OCI-LY1 (cell line): ENCODE data around the gene COL4A4.
"Not testable (repeated sequence)": the region's sequence is repeated elsewhere in the genome, so short reads cannot be mapped to it uniquely, and the experiment has no call there.

ENCODE experiments used
- H2AFZ ChIP-seq: fragments of 200-600 bp; sonication (generic), shearing (Covaris generic); 2 replicates; pipeline ENCODE4 v1.6.0; 2014; ENCODE audit warnings: antibody characterized with exemption, mild to moderate bottlenecking, low read length
- H3F3A ChIP-seq: fragments of 200-600 bp; sonication (generic), shearing (Covaris generic); 2 replicates; pipeline ENCODE4 v1.6.0; 2014; ENCODE audit warnings: mild to moderate bottlenecking, antibody characterized with exemption, low read length, moderate library complexity; ENCODE audit not compliant: insufficient read depth
- H3K27ac ChIP-seq: fragments of 200-600 bp; sonication (generic); 2 replicates; pipeline ENCODE4 v1.5.1; 2014; ENCODE audit warnings: low read length, mixed run types, mild to moderate bottlenecking, low read depth; ENCODE audit not compliant: poor library complexity, severe bottlenecking
- H3K27me3 ChIP-seq: fragments of 200-600 bp; sonication (generic); 2 replicates; pipeline ENCODE4 v1.6.0; 2014; ENCODE audit warnings: antibody characterized with exemption, mild to moderate bottlenecking, low read length, moderate library complexity; ENCODE audit not compliant: insufficient read depth
- H3K36me3 ChIP-seq: fragments of 200-600 bp; sonication (generic); 2 replicates; pipeline ENCODE4 v1.6.1; 2014; ENCODE audit warnings: mild to moderate bottlenecking, antibody characterized with exemption, low read length, moderate library complexity, mixed read lengths; ENCODE audit not compliant: insufficient read depth
- H3K4me1 ChIP-seq: fragments of 200-600 bp; sonication (generic); 2 replicates; pipeline ENCODE4 v1.5.1; 2014; ENCODE audit warnings: mild to moderate bottlenecking, low read length, moderate library complexity; ENCODE audit not compliant: insufficient read depth, severe bottlenecking
- H3K4me2 ChIP-seq: fragments of 200-600 bp; sonication (generic), shearing (Covaris generic); 2 replicates; pipeline ENCODE4 v1.6.1; 2014; ENCODE audit warnings: low read length
- H3K4me3 ChIP-seq: fragments of 200-600 bp; sonication (generic); 2 replicates; pipeline ENCODE4 v1.5.1; 2014; ENCODE audit warnings: low read length, low read depth, mild to moderate bottlenecking, mixed read lengths; ENCODE audit not compliant: poor library complexity, severe bottlenecking
- H3K79me2 ChIP-seq: fragments of 200-600 bp; shearing (Covaris generic); 2 replicates; pipeline ENCODE4 v1.6.1; 2016; ENCODE audit warnings: mixed run types, low read length, mixed read lengths; ENCODE audit not compliant: insufficient read depth
- H3K9ac ChIP-seq: fragments of 200-600 bp; sonication (generic), shearing (Covaris generic); 2 replicates; pipeline ENCODE4 v1.6.1; 2014; ENCODE audit warnings: mild to moderate bottlenecking, low read length, mixed read lengths
- H3K9me2 ChIP-seq: fragments of 200-600 bp; sonication (generic), shearing (Covaris generic); 2 replicates; pipeline ENCODE4 v1.6.1; 2014; ENCODE audit warnings: low read depth, mild to moderate bottlenecking, low read length, mixed read lengths
- H3K9me3 ChIP-seq: fragments of 200-600 bp; shearing (Covaris generic); 2 replicates; pipeline ENCODE4 v1.6.1; 2014; ENCODE audit warnings: low read length, mixed read lengths
- H4K20me1 ChIP-seq: fragments of 200-600 bp; sonication (generic), shearing (Covaris generic); 2 replicates; pipeline ENCODE4 v1.6.0; 2016; ENCODE audit warnings: mild to moderate bottlenecking, low read length; ENCODE audit not compliant: insufficient read depth
- EZH2 ChIP-seq: fragments of 200-600 bp; sonication (generic), shearing (Covaris generic); IDR thresholded peaks from 2 replicates; pipeline ENCODE4 v1.8.0; 2017; ENCODE audit warnings: borderline replicate concordance, mixed run types, mild to moderate bottlenecking, antibody characterized with exemption, low read length, moderate library complexity, mixed read lengths
- TF ChIP-seq, protein P1 (sequence below): fragments of 200-600 bp; sonication (generic), shearing (Covaris generic); IDR thresholded peaks from 2 replicates; pipeline ENCODE4 v1.5.1; 2017; ENCODE audit warnings: mild to moderate bottlenecking, antibody characterized with exemption, low read length, moderate library complexity, mixed read lengths

The COL4A4 gene

DNA sequence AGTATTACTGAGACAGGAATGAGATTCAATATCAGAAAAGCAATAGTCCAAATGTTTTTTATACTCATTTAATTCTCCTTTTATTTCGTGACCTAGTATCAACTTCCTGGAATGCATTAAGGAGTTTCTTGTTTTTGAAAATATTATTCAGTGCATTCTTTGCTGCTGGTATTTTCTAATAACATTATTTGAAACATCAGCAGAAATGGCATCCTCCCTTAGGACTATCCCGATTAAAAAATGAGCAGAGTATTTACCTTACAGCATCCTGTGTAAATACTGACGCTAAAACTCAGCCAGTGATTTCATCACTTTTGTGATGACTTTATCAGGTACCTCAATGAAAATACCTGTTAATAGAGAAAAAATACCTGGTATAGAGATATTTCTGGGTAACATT lies 16.8 kb upstream of the COL4A4 start:
- no peaks in the 10 kb centered on the region for H3K9me3 ChIP-seq
- peaks cover 23% of the 10 kb centered on the region for H3K4me1 ChIP-seq
- H3K9me2 ChIP-seq = no peaks in the 10 kb centered on the region
- no peak overlapping the region for H3K9ac ChIP-seq
- peaks cover 20% of the 10 kb centered on the region for H3K79me2 ChIP-seq
- H2AFZ ChIP-seq = no peak overlapping the region
- peak overlapping the region; percentile 55 for H3K27ac ChIP-seq
- TF ChIP-seq, protein P1, sequence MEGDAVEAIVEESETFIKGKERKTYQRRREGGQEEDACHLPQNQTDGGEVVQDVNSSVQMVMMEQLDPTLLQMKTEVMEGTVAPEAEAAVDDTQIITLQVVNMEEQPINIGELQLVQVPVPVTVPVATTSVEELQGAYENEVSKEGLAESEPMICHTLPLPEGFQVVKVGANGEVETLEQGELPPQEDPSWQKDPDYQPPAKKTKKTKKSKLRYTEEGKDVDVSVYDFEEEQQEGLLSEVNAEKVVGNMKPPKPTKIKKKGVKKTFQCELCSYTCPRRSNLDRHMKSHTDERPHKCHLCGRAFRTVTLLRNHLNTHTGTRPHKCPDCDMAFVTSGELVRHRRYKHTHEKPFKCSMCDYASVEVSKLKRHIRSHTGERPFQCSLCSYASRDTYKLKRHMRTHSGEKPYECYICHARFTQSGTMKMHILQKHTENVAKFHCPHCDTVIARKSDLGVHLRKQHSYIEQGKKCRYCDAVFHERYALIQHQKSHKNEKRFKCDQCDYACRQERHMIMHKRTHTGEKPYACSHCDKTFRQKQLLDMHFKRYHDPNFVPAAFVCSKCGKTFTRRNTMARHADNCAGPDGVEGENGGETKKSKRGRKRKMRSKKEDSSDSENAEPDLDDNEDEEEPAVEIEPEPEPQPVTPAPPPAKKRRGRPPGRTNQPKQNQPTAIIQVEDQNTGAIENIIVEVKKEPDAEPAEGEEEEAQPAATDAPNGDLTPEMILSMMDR = no peak
- no peak for TF ChIP-seq EZH2
- no peaks in the 10 kb centered on the region for H4K20me1 ChIP-seq
- no peaks in the 10 kb centered on the region for H3K27me3 ChIP-seq
- no peak overlapping the region for H3K4me2 ChIP-seq
- H3K4me3 ChIP-seq = no peak overlapping the region
- no peaks in the 10 kb centered on the region for H3F3A ChIP-seq
- peaks cover 12% of the 10 kb centered on the region for H3K36me3 ChIP-seq

DNA sequence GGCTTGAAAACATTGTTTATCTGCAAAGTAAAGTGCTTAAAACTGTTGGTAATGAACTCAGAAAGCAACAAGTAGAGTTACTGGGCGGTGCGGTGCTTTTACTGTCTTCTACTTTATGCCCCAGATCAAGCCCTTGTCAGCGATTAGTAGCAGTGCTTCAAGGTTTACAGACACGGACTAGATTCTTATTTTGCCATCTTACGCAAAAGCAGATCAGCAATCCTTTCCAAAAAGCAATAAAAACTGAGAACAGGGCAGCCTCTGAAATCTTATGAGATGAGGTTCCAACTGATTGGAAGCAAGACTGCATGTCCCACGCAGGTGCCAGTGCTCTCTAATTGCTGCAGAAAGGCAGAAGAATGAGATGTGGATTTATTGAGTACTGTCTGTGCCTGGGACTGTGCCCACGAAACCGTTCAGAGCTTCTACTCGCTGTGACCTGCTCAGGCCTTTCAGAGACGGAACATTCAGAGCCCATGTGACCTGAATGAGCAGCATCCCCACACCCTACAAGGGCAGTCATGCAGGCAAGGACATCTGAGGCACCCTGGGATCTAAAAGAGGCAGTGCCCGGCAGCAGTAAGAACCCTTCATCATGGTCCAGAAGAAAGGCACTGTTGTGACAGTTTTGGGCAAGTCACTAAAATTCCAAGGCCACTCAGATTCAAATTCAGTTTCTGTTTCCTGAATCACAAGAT lies 16.1 kb upstream of the COL4A4 start:
- no peaks in the 10 kb centered on the region for H3K27me3 ChIP-seq
- no peaks in the 10 kb centered on the region for H3F3A ChIP-seq
- H4K20me1 ChIP-seq = no peaks in the 10 kb centered on the region
- H3K79me2 ChIP-seq = peaks cover 21% of the 10 kb centered on the region
- TF ChIP-seq, protein P1 = no peak
- no peak for TF ChIP-seq EZH2
- no peaks in the 10 kb centered on the region for H3K9me2 ChIP-seq
- peak overlapping the region; percentile 20; the same call in 1 of the 2 replicates for H3K9ac ChIP-seq
- no peak overlapping the region for H3K4me3 ChIP-seq
- peak overlapping the region; percentile 37; the same call in 1 of the 2 replicates for H3K4me2 ChIP-seq
- H3K9me3 ChIP-seq = no peaks in the 10 kb centered on the region
- peaks cover 23% of the 10 kb centered on the region for H3K4me1 ChIP-seq
- peak overlapping the region; percentile 55 for H3K27ac ChIP-seq
- H2AFZ ChIP-seq = no peak overlapping the region
- peaks cover 15% of the 10 kb centered on the region for H3K36me3 ChIP-seq

DNA sequence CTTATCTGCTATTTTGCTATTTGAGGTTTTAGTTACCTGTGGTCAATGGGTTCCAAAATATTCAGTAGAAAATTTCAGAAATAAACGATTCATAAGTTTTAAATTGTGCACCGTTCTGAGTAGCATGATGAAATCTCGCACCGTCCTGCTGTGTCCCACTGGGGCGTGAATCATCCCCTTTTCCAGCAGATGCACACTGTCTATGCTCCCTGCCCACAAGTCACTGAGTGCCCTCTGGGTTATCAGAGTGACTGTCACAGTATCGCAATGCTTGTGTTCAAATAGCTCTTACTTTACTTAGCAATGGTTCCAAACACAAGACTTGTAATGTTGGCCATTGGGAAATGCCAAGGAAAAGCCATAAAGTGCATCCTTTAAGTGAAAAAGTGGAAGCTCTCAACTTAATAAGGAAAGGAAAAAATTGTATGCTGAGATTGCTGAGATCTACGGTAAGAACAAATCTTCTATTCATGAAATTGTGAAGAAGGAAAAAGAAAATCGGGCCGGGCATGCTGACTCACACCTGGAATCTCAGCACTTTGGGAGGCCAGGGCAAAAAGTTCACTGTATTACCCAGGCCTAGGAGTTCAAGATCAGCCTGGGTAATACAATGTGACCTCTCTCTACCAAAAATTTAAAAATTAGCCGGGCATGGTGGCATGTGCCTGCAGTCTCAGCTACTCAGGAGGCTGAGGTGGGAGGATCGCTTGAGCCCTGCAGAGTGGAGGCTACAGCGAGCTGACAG lies 13.8 kb upstream of the COL4A4 start:
- Histone ChIP-seq H3K4me2 (no peak overlapping the region), H2AFZ (no peak overlapping the region), H3K9me2 (no peaks in the 10 kb centered on the region), H3K27ac (no peak overlapping the region), H3K4me3 (no peak overlapping the region), H3K4me1 (peaks cover 23% of the 10 kb centered on the region), H4K20me1 (no peaks in the 10 kb centered on the region), H3K9ac (no peak overlapping the region), H3K36me3 (peaks cover 15% of the 10 kb centered on the region), H3K79me2 (peaks cover 35% of the 10 kb centered on the region), H3K27me3 (no peaks in the 10 kb centered on the region), H3K9me3 (no peaks in the 10 kb centered on the region), H3F3A (no peaks in the 10 kb centered on the region)
- no peak for TF ChIP-seq EZH2
- TF ChIP-seq, protein P1 = no peak

DNA sequence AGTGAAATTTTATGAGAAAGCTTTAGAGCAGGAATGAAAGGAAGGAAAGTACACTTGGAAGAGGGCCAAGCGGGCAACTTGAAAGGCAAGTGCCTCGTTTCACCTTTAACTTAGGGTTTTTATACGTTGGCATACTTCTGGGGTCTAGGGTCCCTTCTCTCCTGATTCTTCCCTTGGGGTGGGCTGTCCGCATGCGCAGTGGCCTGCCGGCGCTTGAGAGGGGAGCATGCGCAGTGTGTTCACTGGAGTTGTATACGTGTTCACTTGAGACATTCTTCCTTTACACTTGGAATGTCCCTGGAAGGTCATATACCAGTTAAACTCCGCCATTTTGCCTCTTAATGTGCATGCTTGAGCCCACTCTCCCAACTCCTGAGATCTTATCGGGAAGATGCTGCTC lies 7.8 kb upstream of the COL4A4 start:
- H3K4me2 ChIP-seq, H3K27ac ChIP-seq, H4K20me1 ChIP-seq, H3K4me3 ChIP-seq, H3F3A ChIP-seq, H2AFZ ChIP-seq, H3K9me2 ChIP-seq, H3K9me3 ChIP-seq, H3K4me1 ChIP-seq, H3K9ac ChIP-seq, H3K27me3 ChIP-seq: not testable (repeated sequence)
- H3K36me3 ChIP-seq = peaks cover 44% of the 10 kb centered on the region
- peaks cover 65% of the 10 kb centered on the region for H3K79me2 ChIP-seq
